ENCODE results near the gene LIMS1.
"Not testable (repeated sequence)": the region's sequence is repeated elsewhere in the genome, so short reads cannot be mapped to it uniquely, and the experiment has no call there.

DNA sequence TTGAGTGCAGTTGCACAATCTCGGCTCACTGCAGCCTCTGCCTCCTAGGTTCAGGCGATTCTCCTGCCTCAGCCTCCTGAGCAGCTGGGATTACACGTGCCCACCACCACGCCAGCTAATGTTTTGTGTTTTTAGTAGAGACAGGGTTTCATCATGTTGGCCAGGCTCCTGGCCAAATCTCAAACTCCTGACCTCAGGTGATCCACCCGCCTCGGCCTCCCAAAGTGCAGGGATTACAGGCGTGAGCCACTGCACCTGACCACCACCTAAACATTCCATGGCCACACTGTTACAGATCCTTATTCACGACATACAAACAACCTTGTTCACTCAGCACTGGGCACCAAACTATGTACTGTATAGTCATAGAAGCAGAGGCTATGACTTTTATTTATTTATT is 116.2 kb downstream of the LIMS1 start:
- TF ChIP-seq CTCF, EP300, POLR2A (IDR thresholded peaks at IDR 0.05): not testable (repeated sequence)
